ENCODE measurements around the gene PRKCE. TPM values are rescaled to one million over a fixed set of nuclear protein-coding genes. Genes with fewer than 3 reads are reported as not detected.

Gene PRKCE
- total RNA-seq, 2 experiments from 2014 or later: 12.5 to 13.6 TPM

DNA sequence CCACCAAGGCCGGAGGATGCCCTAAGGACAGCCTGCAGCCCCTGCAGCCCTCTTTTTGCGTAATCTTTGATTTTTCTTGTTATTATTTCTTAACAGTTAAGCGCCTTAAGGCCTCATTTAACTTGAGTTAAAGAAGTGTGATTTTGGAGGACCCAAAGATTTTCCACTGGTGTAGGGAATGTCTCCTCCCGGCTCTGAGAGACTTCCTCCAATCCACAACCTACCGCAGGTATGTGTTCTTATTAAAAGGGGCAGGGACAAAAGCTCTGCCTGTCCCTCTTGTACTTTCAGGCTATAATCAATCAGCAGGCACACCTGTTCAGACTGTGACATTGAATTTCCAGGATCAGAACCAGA is 285.1 kb downstream of the PRKCE start:
- ChIA-PET CTCF (interaction anchor here (0.8 to 2.0 kb wide), 6 partner anchors 87 to 310 kb away, joined by 3 to 11 read pairs (median 4); no protein-coding TSS in a partner anchor), POLR2A (no interaction called here)
- intact Hi-C loops (cut with micrococcal nuclease): loop anchor here (1.0 kb wide), 2 partner anchors 158 to 293 kb away; no protein-coding TSS in a partner anchor
- no peaks in the 10 kb centered on the region for H3K36me3 Mint-ChIP-seq
- H3K9me3 Mint-ChIP-seq: no peaks in the 10 kb centered on the region
- DNase-seq: no peak
- no peak overlapping the region for H3K27ac Mint-ChIP-seq
- peaks cover 9% of the 10 kb centered on the region for H3K4me1 Mint-ChIP-seq (ENCODE audit: low read depth)
- no peak overlapping the region for H3K4me3 Mint-ChIP-seq
- no peaks in the 10 kb centered on the region for H3K27me3 Mint-ChIP-seq

GRCh38 chr2:45937990-45938389 is 286.5 kb downstream of the PRKCE start:
- POLR2A ChIA-PET: no interaction called here
- Mint-ChIP-seq H3K9me3 (no peaks in the 10 kb centered on the region), H3K4me1 (ENCODE audit: low read depth) (peaks cover 4% of the 10 kb centered on the region), H3K27me3 (no peaks in the 10 kb centered on the region), H3K36me3 (no peaks in the 10 kb centered on the region), H3K27ac (no peak overlapping the region), H3K4me3 (no peak overlapping the region)
- no peak for DNase-seq
- intact Hi-C loops (cut with micrococcal nuclease): no loop called here
- CTCF ChIA-PET: no interaction called here

- POLR2A ChIA-PET: no interaction called here
- Mint-ChIP-seq H3K36me3 (no peaks in the 10 kb centered on the region), H3K27me3 (no peaks in the 10 kb centered on the region), H3K4me3 (no peak overlapping the region), H3K27ac (no peak overlapping the region), H3K9me3 (no peaks in the 10 kb centered on the region), H3K4me1 (ENCODE audit: low read depth) (peaks cover 4% of the 10 kb centered on the region)
- CTCF ChIA-PET: interaction anchor here (0.6 kb wide), 1 partner anchor 210 kb away, joined by 5 read pairs; no protein-coding TSS in a partner anchor
- intact Hi-C loops (cut with micrococcal nuclease): no loop called here
- no peak for DNase-seq
Measured at GRCh38 chr2:45938649-45939511, 287.4 kb downstream of the PRKCE start.

- no peaks in the 10 kb centered on the region for H3K4me1 Mint-ChIP-seq (ENCODE audit: low read depth)
- no peak overlapping the region for H3K27ac Mint-ChIP-seq
- ChIA-PET CTCF (no interaction called here), POLR2A (no interaction called here)
- H3K36me3 Mint-ChIP-seq: no peaks in the 10 kb centered on the region
- H3K4me3 Mint-ChIP-seq: no peak overlapping the region
- DNase-seq: no peak
- no peaks in the 10 kb centered on the region for H3K9me3 Mint-ChIP-seq
- no peaks in the 10 kb centered on the region for H3K27me3 Mint-ChIP-seq
- intact Hi-C loops (cut with micrococcal nuclease): no loop called here
Measured at GRCh38 chr2:45941531-45942236, 290.2 kb downstream of the PRKCE start.

DNA sequence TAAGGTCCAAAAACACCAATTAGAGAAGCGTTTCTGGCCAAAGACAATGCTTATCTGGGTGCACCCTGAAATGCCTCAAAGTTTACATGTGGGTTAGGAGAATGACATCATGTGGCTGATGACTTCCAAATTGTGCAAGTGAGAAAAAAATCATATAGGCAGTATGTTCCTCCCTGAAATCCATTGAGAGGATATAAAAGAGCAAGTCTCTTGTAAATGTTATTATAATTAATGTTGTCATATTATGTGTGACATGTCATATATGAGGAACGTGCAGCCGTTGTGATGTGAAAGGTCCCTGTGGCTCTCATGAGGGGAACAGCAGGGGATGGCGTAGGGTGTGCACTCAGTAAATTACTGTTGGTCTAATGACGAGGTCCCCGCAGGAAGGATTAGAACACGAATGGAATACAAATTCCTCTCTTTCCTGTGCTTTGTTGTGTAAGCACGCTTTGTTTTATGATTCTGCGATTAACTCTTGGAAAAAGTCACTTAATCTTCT is 290.8 kb downstream of the PRKCE start:
- Mint-ChIP-seq H3K4me3 (no peak overlapping the region), H3K9me3 (no peaks in the 10 kb centered on the region), H3K27ac (no peak overlapping the region), H3K4me1 (ENCODE audit: low read depth) (no peaks in the 10 kb centered on the region), H3K27me3 (no peaks in the 10 kb centered on the region), H3K36me3 (no peaks in the 10 kb centered on the region)
- no peak for DNase-seq
- CTCF ChIA-PET: interaction anchor here (1.2 kb wide), 1 partner anchor 164 kb away, joined by 3 read pairs; no protein-coding TSS in a partner anchor
- POLR2A ChIA-PET: no interaction called here
- intact Hi-C loops (cut with micrococcal nuclease): no loop called here

- ChIA-PET CTCF (interaction anchor here (1.2 kb wide), 1 partner anchor 165 kb away, joined by 3 read pairs; no protein-coding TSS in a partner anchor), POLR2A (no interaction called here)
- no peaks in the 10 kb centered on the region for H3K36me3 Mint-ChIP-seq
- H3K27ac Mint-ChIP-seq: no peak overlapping the region
- DNase-seq: no peak
- H3K27me3 Mint-ChIP-seq: no peaks in the 10 kb centered on the region
- H3K9me3 Mint-ChIP-seq: no peaks in the 10 kb centered on the region
- H3K4me1 Mint-ChIP-seq (ENCODE audit: low read depth): no peaks in the 10 kb centered on the region
- intact Hi-C loops (cut with micrococcal nuclease): no loop called here
- no peak overlapping the region for H3K4me3 Mint-ChIP-seq
Measured at GRCh38 chr2:45943219-45944044, 292.0 kb downstream of the PRKCE start.

- Mint-ChIP-seq H3K27ac (no peak overlapping the region), H3K9me3 (no peaks in the 10 kb centered on the region), H3K36me3 (no peaks in the 10 kb centered on the region), H3K4me1 (ENCODE audit: low read depth) (no peaks in the 10 kb centered on the region), H3K27me3 (no peaks in the 10 kb centered on the region), H3K4me3 (no peak overlapping the region)
- POLR2A ChIA-PET: no interaction called here
- intact Hi-C loops (cut with micrococcal nuclease): no loop called here
- no peak for DNase-seq
- CTCF ChIA-PET: no interaction called here
Measured at GRCh38 chr2:45944074-45944473, 292.6 kb downstream of the PRKCE start.

GRCh38 chr2:45945302-45945717 is 293.8 kb downstream of the PRKCE start:
- H3K27ac Mint-ChIP-seq: no peak overlapping the region
- POLR2A ChIA-PET: no interaction called here

GRCh38 chr2:45946023-45946422 is 294.5 kb downstream of the PRKCE start:
- H3K27me3 Mint-ChIP-seq: no peaks in the 10 kb centered on the region
- H3K9me3 Mint-ChIP-seq: no peaks in the 10 kb centered on the region
- intact Hi-C loops (cut with micrococcal nuclease): no loop called here
- no peak overlapping the region for H3K4me3 Mint-ChIP-seq
- H3K27ac Mint-ChIP-seq: no peak overlapping the region
- no peaks in the 10 kb centered on the region for H3K4me1 Mint-ChIP-seq (ENCODE audit: low read depth)
- DNase-seq: no peak
- H3K36me3 Mint-ChIP-seq: no peaks in the 10 kb centered on the region
- ChIA-PET CTCF (interaction anchor here (0.8 kb wide), 1 partner anchor 335 kb away, joined by 3 read pairs; no protein-coding TSS in a partner anchor), POLR2A (no interaction called here)

More at GRCh38 chr2:45945302-45945717, 293.8 kb downstream of the PRKCE start:
- Mint-ChIP-seq H3K27me3 (no peaks in the 10 kb centered on the region), H3K4me3 (no peak overlapping the region), H3K9me3 (no peaks in the 10 kb centered on the region), H3K36me3 (no peaks in the 10 kb centered on the region), H3K4me1 (ENCODE audit: low read depth) (no peaks in the 10 kb centered on the region)
- intact Hi-C loops (cut with micrococcal nuclease): no loop called here
- DNase-seq: no peak
- CTCF ChIA-PET: no interaction called here

DNA sequence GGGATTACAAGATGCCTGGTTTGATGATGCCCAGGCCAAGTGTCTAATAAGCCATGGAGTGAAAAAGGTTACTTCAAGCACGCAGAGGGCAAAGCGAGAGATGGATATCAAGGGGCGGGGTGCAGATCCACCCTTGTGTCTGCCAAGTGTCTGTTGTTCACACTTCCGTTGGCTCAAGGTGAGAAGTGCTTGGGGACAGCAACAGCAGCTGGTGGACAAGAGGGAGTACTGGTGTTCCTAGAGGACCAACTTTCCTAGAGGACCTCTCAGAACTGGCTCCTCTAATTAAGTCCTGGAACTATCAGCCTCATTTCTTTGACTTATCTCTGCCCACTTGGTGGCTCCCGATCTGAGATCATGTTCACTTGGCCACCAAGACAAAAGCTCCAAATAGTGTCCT is 299.1 kb downstream of the PRKCE start:
- CTCF ChIA-PET: no interaction called here
- no peaks in the 10 kb centered on the region for H3K36me3 Mint-ChIP-seq
- H3K4me1 Mint-ChIP-seq (ENCODE audit: low read depth): no peaks in the 10 kb centered on the region
- DNase-seq: no peak
- intact Hi-C loops (cut with micrococcal nuclease): no loop called here
- H3K27me3 Mint-ChIP-seq: no peaks in the 10 kb centered on the region
- POLR2A ChIA-PET: no interaction called here
- no peak overlapping the region for H3K4me3 Mint-ChIP-seq
- no peak overlapping the region for H3K27ac Mint-ChIP-seq
- H3K9me3 Mint-ChIP-seq: no peaks in the 10 kb centered on the region

DNA sequence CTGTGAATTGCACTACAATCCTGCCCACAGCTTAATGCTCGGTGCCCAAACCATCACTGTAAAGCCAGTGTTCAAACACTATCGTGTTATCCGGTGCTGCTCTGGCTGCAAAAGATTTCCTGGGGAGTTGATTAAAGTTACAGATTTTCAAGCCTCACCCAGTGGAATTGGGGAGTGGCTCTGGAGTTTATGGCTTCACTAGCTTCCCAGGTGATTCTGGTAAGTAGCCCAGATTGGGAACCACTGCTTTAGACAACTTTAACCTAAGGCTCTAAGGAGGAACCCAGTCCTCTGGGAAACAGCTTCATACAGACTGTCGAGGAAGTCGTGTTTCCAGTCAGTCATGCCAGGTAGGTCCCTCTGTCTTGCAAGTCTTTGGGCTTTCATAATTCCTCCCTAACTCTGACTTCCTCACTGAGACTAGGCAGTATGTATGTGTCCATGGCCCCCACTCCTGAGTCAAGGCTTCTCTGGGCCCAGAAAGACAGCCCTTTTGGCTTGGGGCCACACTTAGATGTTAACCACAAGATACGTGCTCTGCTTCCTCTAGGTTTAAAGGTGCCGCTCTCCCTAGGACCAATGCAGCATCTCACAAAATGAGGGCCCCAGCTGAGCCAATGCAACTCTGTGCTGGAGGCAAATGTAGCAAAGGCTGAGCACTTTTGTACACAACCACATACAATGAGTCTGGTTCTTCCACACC is 299.7 kb downstream of the PRKCE start:
- H3K27ac Mint-ChIP-seq: no peak overlapping the region
- ChIA-PET POLR2A (interaction anchor here (0.6 kb wide), 1 partner anchor 1634 kb away, joined by 3 read pairs; no protein-coding TSS in a partner anchor), CTCF (no interaction called here)
- no peaks in the 10 kb centered on the region for H3K4me1 Mint-ChIP-seq (ENCODE audit: low read depth)
- no peaks in the 10 kb centered on the region for H3K36me3 Mint-ChIP-seq
- no peaks in the 10 kb centered on the region for H3K27me3 Mint-ChIP-seq
- intact Hi-C loops (cut with micrococcal nuclease): no loop called here
- H3K9me3 Mint-ChIP-seq: no peaks in the 10 kb centered on the region
- no peak for DNase-seq
- H3K4me3 Mint-ChIP-seq: no peak overlapping the region

Data from activated CD4-positive, alpha-beta memory T cell treated with anti-CD3 and anti-CD28 coated beads for 36 hours (primary cell).